Measurements from ENCODE around the gene COL5A1.
A peak's percentile ranks its signal among the peaks of the same experiment; 100 is the strongest.

Gene COL5A1

DNA sequence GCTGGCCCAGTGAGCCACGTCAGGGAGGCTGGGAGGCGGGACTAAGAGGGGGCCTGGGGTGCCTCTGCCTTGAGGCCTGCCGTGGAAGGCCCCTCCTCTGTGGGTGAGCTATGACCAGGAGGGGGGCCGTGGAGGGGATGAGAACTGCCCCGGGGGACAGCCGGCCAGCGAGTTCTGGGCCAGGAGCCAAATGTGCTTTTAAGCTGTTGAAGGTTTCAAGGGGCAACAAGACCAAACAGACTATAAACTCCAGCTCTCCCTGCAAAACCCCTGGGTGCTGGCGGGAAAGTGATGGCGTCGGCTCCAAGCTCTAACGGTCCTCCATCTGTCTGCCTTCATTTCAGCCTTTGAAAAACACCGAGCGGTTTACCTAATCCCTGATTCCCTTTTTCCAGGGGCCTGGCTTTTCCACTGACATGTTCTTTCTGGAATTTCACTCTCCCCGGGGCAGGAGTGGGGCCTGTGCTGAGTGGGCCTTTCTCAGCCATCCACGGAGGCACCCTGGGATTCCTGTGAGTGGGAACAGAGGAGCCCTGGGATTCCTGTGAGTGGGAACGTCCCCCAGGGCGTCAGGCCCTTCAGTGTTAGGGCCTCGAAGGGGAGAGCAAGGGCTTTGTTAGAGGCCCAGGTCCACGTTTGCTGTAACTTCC lies 65.6 kb downstream of the COL5A1 start:
- peak; percentile 21 for DNase-seq (ENCODE audit: low read depth)
- TF ChIP-seq, protein P1, sequence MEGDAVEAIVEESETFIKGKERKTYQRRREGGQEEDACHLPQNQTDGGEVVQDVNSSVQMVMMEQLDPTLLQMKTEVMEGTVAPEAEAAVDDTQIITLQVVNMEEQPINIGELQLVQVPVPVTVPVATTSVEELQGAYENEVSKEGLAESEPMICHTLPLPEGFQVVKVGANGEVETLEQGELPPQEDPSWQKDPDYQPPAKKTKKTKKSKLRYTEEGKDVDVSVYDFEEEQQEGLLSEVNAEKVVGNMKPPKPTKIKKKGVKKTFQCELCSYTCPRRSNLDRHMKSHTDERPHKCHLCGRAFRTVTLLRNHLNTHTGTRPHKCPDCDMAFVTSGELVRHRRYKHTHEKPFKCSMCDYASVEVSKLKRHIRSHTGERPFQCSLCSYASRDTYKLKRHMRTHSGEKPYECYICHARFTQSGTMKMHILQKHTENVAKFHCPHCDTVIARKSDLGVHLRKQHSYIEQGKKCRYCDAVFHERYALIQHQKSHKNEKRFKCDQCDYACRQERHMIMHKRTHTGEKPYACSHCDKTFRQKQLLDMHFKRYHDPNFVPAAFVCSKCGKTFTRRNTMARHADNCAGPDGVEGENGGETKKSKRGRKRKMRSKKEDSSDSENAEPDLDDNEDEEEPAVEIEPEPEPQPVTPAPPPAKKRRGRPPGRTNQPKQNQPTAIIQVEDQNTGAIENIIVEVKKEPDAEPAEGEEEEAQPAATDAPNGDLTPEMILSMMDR (IDR thresholded peaks at IDR 0.05; ENCODE audit: control insufficient read depth, insufficient read depth, low read depth, low read length, missing control alignments), result no peak
- H3K4me3 ChIP-seq (ENCODE audit: control insufficient read depth, low read depth, low read length), result no peak overlapping the region

GRCh38 chr9:134707731-134708671 lies 66.4 kb downstream of the COL5A1 start:
- TF ChIP-seq, protein P1 (IDR thresholded peaks at IDR 0.05; ENCODE audit: control insufficient read depth, insufficient read depth, low read depth, low read length, missing control alignments), result no peak
- no peak overlapping the region for H3K4me3 ChIP-seq (ENCODE audit: control insufficient read depth, low read depth, low read length)
- DNase-seq (ENCODE audit: low read depth), result no peak

DNA sequence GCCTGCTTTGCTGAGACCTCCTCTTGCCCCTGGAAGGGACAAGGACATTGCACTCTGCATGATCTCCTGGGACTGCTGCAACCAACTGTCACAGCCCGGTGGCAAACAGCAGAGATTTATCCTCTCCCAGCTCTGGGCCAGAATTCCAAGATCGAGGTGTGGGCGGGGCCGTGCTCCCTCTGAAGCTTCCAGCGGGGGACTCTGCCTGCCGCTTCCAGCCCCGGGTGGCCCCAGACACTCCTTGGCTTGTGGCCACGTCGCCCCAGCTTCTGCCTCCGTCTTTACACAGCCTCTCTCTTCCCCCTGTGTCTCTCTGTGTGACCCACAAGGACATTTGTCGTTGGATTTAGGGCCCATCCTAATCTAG lies 67.1 kb downstream of the COL5A1 start:
- H3K4me3 ChIP-seq (ENCODE audit: control insufficient read depth, low read depth, low read length), result no peak overlapping the region
- no peak for DNase-seq (ENCODE audit: low read depth)
- TF ChIP-seq, protein P1 (IDR thresholded peaks at IDR 0.05; ENCODE audit: control insufficient read depth, insufficient read depth, low read depth, low read length, missing control alignments), result no peak

DNA sequence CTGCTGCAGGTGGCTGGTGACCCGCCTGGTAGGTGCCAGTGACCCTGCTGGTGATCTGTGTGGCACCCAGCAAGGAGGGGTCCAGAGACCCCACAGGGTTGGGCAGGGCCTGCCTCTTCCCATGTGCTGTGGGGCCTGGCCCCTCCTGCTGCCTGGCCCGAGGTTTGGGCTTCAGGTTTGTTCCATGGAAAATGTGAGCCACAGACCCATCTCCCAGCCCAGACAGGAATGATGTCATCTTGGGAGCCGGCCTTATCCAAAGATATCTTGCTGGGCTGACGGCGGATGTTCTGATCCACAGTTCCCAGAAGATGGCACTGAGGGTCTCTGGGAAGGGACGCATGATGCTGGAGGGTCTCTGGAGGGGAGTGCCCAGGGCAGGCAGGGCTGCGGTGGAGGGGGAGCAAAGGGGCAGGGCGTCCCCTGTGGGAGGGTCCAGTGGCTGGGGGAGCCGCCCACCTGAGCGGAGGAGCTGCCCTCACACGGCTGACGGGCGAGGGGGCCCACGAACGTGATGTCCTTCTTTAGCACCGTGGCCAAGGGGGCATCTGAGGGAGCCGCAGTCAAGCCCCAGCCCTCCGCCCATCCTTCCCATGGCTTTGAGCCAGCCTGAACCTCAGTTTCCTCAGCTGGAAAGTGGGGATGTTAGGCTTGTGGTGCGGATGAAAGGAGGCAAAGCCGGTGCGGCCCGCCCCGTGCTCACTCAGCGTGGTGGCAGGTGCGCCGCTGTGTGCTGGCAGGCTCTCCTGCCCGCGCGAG lies 68.1 kb downstream of the COL5A1 start:
- no peak for DNase-seq (ENCODE audit: low read depth)
- no peak overlapping the region for H3K4me3 ChIP-seq (ENCODE audit: control insufficient read depth, low read depth, low read length)
- TF ChIP-seq, protein P1 (IDR thresholded peaks at IDR 0.05; ENCODE audit: control insufficient read depth, insufficient read depth, low read depth, low read length, missing control alignments), result no peak

DNA sequence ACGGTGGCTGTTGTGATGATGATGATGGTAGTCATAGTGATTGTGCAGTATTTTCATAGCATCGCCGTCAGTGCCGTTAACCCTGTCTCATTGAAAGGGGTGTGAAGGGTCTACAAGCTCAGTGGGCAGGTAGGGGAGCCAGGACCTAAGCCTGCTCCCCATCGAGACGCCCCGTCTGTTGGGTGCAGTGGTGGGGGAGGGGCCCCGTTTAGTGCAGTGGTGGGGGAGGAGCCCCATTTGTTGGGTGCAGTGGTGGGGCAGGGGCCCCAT lies 68.6 kb downstream of the COL5A1 start:
- H3K4me3 ChIP-seq (ENCODE audit: control insufficient read depth, low read depth, low read length), result no peak overlapping the region
- DNase-seq (ENCODE audit: low read depth), result no peak
- TF ChIP-seq, protein P1 (IDR thresholded peaks at IDR 0.05; ENCODE audit: control insufficient read depth, insufficient read depth, low read depth, low read length, missing control alignments), result no peak

- no peak overlapping the region for H3K4me3 ChIP-seq (ENCODE audit: control insufficient read depth, low read depth, low read length)
- no peak for DNase-seq (ENCODE audit: low read depth)
- TF ChIP-seq, protein P1 (IDR thresholded peaks at IDR 0.05; ENCODE audit: control insufficient read depth, insufficient read depth, low read depth, low read length, missing control alignments), result no peak
Measured at GRCh38 chr9:134710901-134711300, 69.3 kb downstream of the COL5A1 start.
